HepG2 (cell line): ENCODE data around the gene BRSK2. TPM values are rescaled to one million over a fixed set of nuclear protein-coding genes. Genes with fewer than 3 reads are reported as not detected.

Source experiments
- ARHGAP35 ChIP-seq: sonication (generic); formaldehyde crosslinking; IDR thresholded peaks from 2 replicates; pipeline ENCODE4 v1.9.0; 2022; ENCODE audit warnings: mild to moderate bottlenecking, inconsistent platforms, moderate library complexity, missing genetic modification reagents, borderline replicate concordance
- CREM ChIP-seq, 2 experiments: sonication (generic) in 1 of 2; formaldehyde crosslinking in 1 of 2; IDR thresholded peaks; 2 replicates each; pipeline versions ENCODE4 v1.4.0 to v1.6.1; 2016 to 2020; ENCODE audit warnings: antibody characterized with exemption in 1 of 2, mild to moderate bottlenecking in 1 of 2, missing genetic modification reagents in 1 of 2
- HNF4A ChIP-seq: sonication (generic); formaldehyde crosslinking; IDR thresholded peaks from 2 replicates; pipeline ENCODE4 v1.4.0; 2020; ENCODE audit warnings: missing genetic modification reagents
- NFYC ChIP-seq: IDR thresholded peaks from 2 replicates; pipeline ENCODE4 v1.6.1; 2016; ENCODE audit warnings: missing genetic modification reagents, missing compliant biosample characterization
- ZSCAN22 ChIP-seq: sonication (generic); formaldehyde crosslinking; IDR thresholded peaks from 2 replicates; pipeline ENCODE4 v1.4.0; 2020; ENCODE audit warnings: mild to moderate bottlenecking, missing genetic modification reagents
- polyA plus RNA-seq, 8 experiments: library from polyadenylated mRNA; depleted of rRNA in 3 of 8; stranded (reverse) in 7 of 8; unstranded in 1 of 8; fragments of >200 nt; fragmentation: Illumina TruSeq in 4 of 8; extraction: Trizol in 4 of 8; gene quantifications; 2 replicates each; pipeline versions ENCODE4 v1.2.1 to v1.2.3, GENCODE V29; 2011 to 2016; ENCODE audit warnings: low read depth in 4 of 8, missing spikeins in 1 of 8, mixed read lengths in 1 of 8; ENCODE audit not compliant: insufficient read depth in 1 of 8
- total RNA-seq, 5 experiments: library from RNA; depleted of rRNA; stranded (reverse); fragments of >200 nt; fragmentation: Illumina TruSeq; extraction: Trizol; gene quantifications; 2 replicates each; pipeline ENCODE4 v1.2.3, GENCODE V29; 2016; ENCODE audit warnings: low read depth in 1 of 5
- TF ChIP-seq, protein P1 (sequence below), 2 experiments: fragments of 450-650 bp in 1 of 2; sonication (generic) in 1 of 2; formaldehyde crosslinking in 1 of 2; IDR thresholded peaks; 2 replicates each; pipeline versions ENCODE4 v1.6.1 to v1.8.0; 2016 to 2022; ENCODE audit warnings: antibody characterized with exemption in 1 of 2, mild to moderate bottlenecking in 1 of 2, missing genetic modification reagents in 1 of 2
- TF ChIP-seq, protein P2 (sequence below): IDR thresholded peaks from 2 replicates; pipeline ENCODE4 v1.6.1; 2016; ENCODE audit warnings: missing biosample characterization, missing genetic modification reagents, low read depth

Gene BRSK2
- total and polyA plus RNA-seq, 2 of the 13 experiments (the other 11 are each of a cell fraction or from before 2014, with no cell fraction given) = 0.74 to 1.1 TPM

DNA sequence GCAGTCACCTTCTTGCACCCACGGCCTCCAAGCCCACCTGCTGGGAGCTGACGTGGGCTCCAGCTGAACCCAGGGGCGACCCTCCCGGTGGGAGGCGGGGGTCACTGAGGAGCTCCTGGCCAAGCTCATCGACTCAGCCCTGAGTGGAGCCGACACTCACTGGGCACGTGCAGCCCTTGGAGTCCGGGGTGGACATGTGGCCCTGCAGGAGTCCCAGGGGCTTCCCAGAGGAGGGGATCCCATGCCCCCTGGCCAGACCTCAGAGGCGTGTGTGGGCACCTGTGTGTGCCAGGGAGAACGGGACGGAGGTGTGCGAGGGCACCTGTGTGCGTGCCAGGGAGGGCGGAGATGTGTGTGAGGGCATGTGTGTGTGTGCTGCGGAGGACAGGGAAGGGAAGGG lies 20.8 kb upstream of the BRSK2 start (continued):
- TF ChIP-seq, protein P1, sequence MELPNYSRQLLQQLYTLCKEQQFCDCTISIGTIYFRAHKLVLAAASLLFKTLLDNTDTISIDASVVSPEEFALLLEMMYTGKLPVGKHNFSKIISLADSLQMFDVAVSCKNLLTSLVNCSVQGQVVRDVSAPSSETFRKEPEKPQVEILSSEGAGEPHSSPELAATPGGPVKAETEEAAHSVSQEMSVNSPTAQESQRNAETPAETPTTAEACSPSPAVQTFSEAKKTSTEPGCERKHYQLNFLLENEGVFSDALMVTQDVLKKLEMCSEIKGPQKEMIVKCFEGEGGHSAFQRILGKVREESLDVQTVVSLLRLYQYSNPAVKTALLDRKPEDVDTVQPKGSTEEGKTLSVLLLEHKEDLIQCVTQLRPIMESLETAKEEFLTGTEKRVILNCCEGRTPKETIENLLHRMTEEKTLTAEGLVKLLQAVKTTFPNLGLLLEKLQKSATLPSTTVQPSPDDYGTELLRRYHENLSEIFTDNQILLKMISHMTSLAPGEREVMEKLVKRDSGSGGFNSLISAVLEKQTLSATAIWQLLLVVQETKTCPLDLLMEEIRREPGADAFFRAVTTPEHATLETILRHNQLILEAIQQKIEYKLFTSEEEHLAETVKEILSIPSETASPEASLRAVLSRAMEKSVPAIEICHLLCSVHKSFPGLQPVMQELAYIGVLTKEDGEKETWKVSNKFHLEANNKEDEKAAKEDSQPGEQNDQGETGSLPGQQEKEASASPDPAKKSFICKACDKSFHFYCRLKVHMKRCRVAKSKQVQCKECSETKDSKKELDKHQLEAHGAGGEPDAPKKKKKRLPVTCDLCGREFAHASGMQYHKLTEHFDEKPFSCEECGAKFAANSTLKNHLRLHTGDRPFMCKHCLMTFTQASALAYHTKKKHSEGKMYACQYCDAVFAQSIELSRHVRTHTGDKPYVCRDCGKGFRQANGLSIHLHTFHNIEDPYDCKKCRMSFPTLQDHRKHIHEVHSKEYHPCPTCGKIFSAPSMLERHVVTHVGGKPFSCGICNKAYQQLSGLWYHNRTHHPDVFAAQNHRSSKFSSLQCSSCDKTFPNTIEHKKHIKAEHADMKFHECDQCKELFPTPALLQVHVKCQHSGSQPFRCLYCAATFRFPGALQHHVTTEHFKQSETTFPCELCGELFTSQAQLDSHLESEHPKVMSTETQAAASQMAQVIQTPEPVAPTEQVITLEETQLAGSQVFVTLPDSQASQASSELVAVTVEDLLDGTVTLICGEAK (IDR thresholded peaks at IDR 0.05) = no peak
- TF ChIP-seq, protein P1 (CRISPR knock-in tag; IDR thresholded peaks at IDR 0.05) = no peak
- TF ChIP-seq ARHGAP35 (CRISPR knock-in tag) (no peak), NFYC (no peak), ZSCAN22 (CRISPR knock-in tag) (no peak), CREM (IDR thresholded peaks at IDR 0.05) (no peak), CREM (CRISPR knock-in tag; IDR thresholded peaks at IDR 0.05) (no peak), HNF4A (CRISPR knock-in tag) (no peak)
- TF ChIP-seq, protein P2, sequence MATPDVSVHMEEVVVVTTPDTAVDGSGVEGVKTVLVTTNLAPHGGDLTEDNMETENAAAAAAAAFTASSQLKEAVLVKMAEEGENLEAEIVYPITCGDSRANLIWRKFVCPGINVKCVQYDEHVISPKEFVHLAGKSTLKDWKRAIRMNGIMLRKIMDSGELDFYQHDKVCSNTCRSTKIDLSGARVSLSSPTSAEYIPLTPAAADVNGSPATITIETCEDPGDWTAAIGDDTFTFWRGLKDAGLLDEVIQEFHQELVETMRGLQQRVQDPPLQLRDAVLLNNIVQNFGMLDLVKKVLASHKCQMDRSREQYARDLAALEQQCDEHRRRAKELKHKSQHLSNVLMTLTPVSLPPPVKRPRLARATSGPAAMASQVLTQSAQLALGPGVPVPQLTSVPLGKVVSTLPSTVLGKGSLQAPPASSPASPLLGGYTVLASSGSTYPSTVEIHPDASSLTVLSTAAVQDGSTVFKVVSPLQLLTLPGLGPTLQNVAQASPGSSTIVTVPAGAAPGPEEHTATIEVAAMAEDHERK (CRISPR knock-in tag) = no peak
